Tibial artery (tissue), 4 donors: ENCODE data around the gene RERE.

Experiments
- DNase-seq, 2 donors: peaks; one replicate each; pipeline ENCODE4 v3.0.0-alpha.2; 2019
- H3K27ac ChIP-seq, 2 donors: fragments of 200-600 bp; sonication (generic) in 1 of 2; 1 replicate in 1 of 2; 2 replicates in 1 of 2; pipeline ENCODE4 v1.5.1; 2018 to 2019; ENCODE audit warnings: mild to moderate bottlenecking in 1 of 2
- H3K27me3 ChIP-seq, 2 donors: fragments of 200-600 bp; sonication (generic) in 1 of 2; one replicate each; pipeline versions ENCODE4 v1.5.1 to v1.6.0; 2016 to 2019
- H3K36me3 ChIP-seq, 3 donors: fragments of 200-600 bp; sonication (generic) in 2 of 3; one replicate each; pipeline ENCODE4 v1.5.1; 2016 to 2019; ENCODE audit warnings: mild to moderate bottlenecking in 2 of 3
- H3K4me1 ChIP-seq, 4 donors: fragments of 200-600 bp; sonication (generic) in 2 of 4; 1 replicate in 3 of 4; 2 replicates in 1 of 4; pipeline ENCODE4 v1.5.1; 2016 to 2019
- H3K4me3 ChIP-seq, 2 donors: fragments of 200-600 bp; sonication (generic) in 1 of 2; 1 replicate in 1 of 2; 2 replicates in 1 of 2; pipeline ENCODE4 v1.5.1; 2018 to 2019; ENCODE audit warnings: mild to moderate bottlenecking in 2 of 2
- H3K9me3 ChIP-seq, 3 donors: fragments of 200-600 bp; sonication (generic) in 1 of 3; one replicate each; pipeline ENCODE4 v1.5.1; 2016 to 2019
- CTCF ChIP-seq, 2 experiments: fragments of 200-600 bp in 1 of 2; fragments of 450-650 bp in 1 of 2; IDR thresholded peaks; one replicate each; pipeline ENCODE4 v1.5.1; 2017 to 2019; ENCODE audit warnings: antibody characterized with exemption in 2 of 2, mild to moderate bottlenecking in 1 of 2, moderate library complexity in 1 of 2
- intact Hi-C: fragments of 100-400 bp; cut with DNase I; formaldehyde crosslinking; loops from one replicate; pipeline ENCODE4 v1.15.0; 2023; ENCODE audit warnings: low total_unique reads

RERE gene

GRCh38 chr1:8333246-8333987 lies 484.0 kb downstream of the RERE start:
- intact Hi-C loops: no loop called here
- DNase-seq: no peak
- H3K36me3 ChIP-seq: peaks cover 5 to 36% (median 15%) of the 10 kb centered on the region in 3 donors
- H3K27ac ChIP-seq: no peak overlapping the region
- H3K4me3 ChIP-seq: no peak overlapping the region
- H3K4me1 ChIP-seq: no peaks in the 10 kb centered on the region
- no peaks in the 10 kb centered on the region for H3K9me3 ChIP-seq
- TF ChIP-seq CTCF (IDR thresholded peaks at IDR 0.05): no peak
- no peaks in the 10 kb centered on the region for H3K27me3 ChIP-seq

GRCh38 chr1:8332806-8333205 lies 484.6 kb downstream of the RERE start:
- Histone ChIP-seq H3K9me3 (no peaks in the 10 kb centered on the region), H3K4me3 (no peak overlapping the region), H3K27me3 (no peaks in the 10 kb centered on the region), H3K27ac (no peak overlapping the region), H3K36me3 (peaks cover 5 to 31% (median 9%) of the 10 kb centered on the region in 3 donors), H3K4me1 (no peaks in the 10 kb centered on the region)
- intact Hi-C loops: no loop called here
- no peak for TF ChIP-seq CTCF (IDR thresholded peaks at IDR 0.05)
- no peak for DNase-seq

- no peak for TF ChIP-seq CTCF (IDR thresholded peaks at IDR 0.05)
- no peak overlapping the region for H3K27ac ChIP-seq
- H3K4me1 ChIP-seq: no peaks in the 10 kb centered on the region
- H3K9me3 ChIP-seq: no peaks in the 10 kb centered on the region
- peaks cover 22 to 27% (median 24%) of the 10 kb centered on the region in 3 donors for H3K36me3 ChIP-seq
- no peaks in the 10 kb centered on the region for H3K27me3 ChIP-seq
- intact Hi-C loops: no loop called here
- no peak overlapping the region for H3K4me3 ChIP-seq
- no peak for DNase-seq
These were observed 486.9 kb downstream of the RERE start for GRCh38 chr1:8330271-8331125.

GRCh38 chr1:8329858-8330257 lies 487.6 kb downstream of the RERE start:
- no peak for TF ChIP-seq CTCF (IDR thresholded peaks at IDR 0.05)
- Histone ChIP-seq H3K27ac (no peak overlapping the region), H3K4me3 (no peak overlapping the region), H3K4me1 (peaks cover 0 to 2% (median 0%) of the 10 kb centered on the region in 4 donors), H3K9me3 (no peaks in the 10 kb centered on the region), H3K36me3 (peaks cover 22 to 24% (median 23%) of the 10 kb centered on the region in 3 donors), H3K27me3 (no peaks in the 10 kb centered on the region)
- intact Hi-C loops: no loop called here
- DNase-seq: no peak

- Histone ChIP-seq H3K9me3 (no peaks in the 10 kb centered on the region), H3K4me1 (peaks cover 0 to 6% (median 3%) of the 10 kb centered on the region in 4 donors), H3K4me3 (no peak overlapping the region), H3K27me3 (no peaks in the 10 kb centered on the region), H3K27ac (no peak overlapping the region), H3K36me3 (peaks cover 21 to 24% (median 23%) of the 10 kb centered on the region in 3 donors)
- no peak for DNase-seq
- TF ChIP-seq CTCF (IDR thresholded peaks at IDR 0.05): no peak
- intact Hi-C loops: no loop called here
These were observed 488.0 kb downstream of the RERE start for GRCh38 chr1:8329439-8329838.
